ENCODE measurements around the gene ZBTB7C.

DNA sequence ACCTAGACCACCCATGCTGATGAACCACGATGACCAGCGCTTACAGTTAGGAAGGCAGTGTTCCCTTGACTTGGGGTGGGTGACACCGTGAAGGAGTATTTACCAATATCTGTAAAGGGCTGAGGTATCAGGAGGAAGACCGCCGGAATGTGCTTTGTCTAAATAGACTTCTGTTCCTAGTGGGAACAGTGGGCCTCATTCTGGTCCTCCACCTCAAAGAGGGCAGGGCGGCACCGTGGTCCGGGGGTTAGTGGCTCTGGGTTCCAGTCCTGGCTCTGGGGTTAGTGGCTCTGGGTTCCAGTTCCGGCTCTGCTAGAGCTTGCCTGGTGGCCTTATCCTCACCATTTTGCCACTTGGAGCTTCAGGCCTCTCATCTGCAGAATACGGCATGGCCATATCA, 387.2 kb downstream of the ZBTB7C start:
- TF ChIP-seq, protein P1, sequence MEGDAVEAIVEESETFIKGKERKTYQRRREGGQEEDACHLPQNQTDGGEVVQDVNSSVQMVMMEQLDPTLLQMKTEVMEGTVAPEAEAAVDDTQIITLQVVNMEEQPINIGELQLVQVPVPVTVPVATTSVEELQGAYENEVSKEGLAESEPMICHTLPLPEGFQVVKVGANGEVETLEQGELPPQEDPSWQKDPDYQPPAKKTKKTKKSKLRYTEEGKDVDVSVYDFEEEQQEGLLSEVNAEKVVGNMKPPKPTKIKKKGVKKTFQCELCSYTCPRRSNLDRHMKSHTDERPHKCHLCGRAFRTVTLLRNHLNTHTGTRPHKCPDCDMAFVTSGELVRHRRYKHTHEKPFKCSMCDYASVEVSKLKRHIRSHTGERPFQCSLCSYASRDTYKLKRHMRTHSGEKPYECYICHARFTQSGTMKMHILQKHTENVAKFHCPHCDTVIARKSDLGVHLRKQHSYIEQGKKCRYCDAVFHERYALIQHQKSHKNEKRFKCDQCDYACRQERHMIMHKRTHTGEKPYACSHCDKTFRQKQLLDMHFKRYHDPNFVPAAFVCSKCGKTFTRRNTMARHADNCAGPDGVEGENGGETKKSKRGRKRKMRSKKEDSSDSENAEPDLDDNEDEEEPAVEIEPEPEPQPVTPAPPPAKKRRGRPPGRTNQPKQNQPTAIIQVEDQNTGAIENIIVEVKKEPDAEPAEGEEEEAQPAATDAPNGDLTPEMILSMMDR (conservative IDR thresholded peaks at IDR 0.05; ENCODE audit: low read depth, low read length): no peak
- TF ChIP-seq EZH2 (IDR thresholded peaks at IDR 0.05; ENCODE audit: borderline replicate concordance, low read depth, low read length, poor library complexity, severe bottlenecking): no peak
